GM18520 (cell line): Measurements from ENCODE around the gene TRIM56.
A peak's percentile ranks its signal among the peaks of the same experiment; 100 is the strongest.
"Not testable (repeated sequence)": the region's sequence is repeated elsewhere in the genome, so short reads cannot be mapped to it uniquely, and the experiment has no call there.

Experiments
- ATAC-seq: cut with Tn5 transposase; IDR thresholded peaks from one replicate; pipeline ENCODE4 v1.9.1; 2021; ENCODE audit not compliant: unreplicated experiment

TRIM56 gene

DNA sequence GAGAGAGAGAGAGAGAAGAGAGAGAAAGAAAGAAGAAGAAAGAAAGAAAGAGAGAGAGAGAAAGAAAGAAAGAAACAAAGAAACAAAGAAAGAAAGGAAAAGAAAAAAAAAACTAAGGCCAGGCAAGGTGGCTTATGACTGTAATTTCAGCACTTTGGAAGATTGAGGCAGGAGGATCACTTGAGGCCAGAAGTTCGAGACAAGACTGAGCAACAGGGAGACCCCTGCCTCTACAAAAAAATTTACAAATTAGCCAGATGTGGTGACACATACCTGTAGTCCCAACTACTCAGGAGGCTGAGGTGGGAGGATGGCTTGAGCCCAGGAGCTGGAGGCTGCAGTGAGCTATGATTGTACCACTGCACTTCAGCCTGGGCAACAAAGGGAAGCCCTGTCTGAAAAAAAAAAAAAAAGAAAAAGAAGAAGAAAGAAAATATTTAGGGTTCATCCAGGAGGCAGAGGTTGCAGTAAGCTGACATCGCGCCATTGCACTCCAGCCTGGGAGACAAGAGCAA is 44.4 kb downstream of the TRIM56 start:
- ATAC-seq = no peak

DNA sequence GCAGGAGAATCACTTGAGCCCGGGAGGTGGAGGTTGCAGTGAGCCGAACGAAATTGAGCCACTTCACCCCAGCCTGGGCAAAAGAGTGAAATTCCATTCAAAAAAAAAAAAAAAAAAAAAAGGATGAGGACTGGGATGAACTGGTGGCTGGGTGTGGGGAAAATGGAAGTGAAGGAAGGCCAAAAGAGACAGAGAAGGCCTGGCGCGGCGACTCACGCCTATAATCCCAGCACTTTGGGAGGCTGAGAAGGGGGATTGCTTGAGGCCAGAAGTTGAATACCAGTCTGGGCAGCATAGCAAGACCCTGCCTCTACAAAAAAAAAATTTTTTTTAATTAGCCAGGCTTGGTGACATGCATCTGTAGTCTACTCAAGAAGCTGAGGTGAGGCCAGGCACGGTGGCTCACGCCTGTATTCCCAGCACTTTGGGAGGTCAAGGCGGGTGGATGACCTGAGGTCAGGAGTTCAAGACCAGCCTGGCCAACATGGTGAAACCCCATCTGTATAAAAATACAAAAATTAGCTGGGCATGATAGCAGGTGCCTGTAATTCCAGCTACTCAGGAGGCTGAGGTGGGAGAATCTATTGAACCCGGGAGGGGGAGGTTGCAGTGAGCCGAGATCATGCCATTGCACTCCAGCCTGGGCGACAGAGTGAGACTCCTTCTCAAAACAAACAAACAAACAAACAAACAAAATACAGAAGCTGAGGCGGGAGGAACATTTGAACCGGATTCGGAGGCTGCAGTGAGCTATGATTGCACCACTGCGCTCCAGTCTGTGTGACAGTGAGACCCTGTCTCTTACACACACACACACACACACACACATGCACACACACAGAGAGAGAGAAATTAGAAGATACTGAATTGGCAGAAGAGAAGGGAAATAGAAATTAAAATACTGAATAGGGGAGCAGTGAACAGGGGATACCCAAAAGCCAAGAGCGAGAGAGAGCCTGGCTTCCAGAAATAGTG is 47.6 kb downstream of the TRIM56 start:
- ATAC-seq = not testable (repeated sequence)

DNA sequence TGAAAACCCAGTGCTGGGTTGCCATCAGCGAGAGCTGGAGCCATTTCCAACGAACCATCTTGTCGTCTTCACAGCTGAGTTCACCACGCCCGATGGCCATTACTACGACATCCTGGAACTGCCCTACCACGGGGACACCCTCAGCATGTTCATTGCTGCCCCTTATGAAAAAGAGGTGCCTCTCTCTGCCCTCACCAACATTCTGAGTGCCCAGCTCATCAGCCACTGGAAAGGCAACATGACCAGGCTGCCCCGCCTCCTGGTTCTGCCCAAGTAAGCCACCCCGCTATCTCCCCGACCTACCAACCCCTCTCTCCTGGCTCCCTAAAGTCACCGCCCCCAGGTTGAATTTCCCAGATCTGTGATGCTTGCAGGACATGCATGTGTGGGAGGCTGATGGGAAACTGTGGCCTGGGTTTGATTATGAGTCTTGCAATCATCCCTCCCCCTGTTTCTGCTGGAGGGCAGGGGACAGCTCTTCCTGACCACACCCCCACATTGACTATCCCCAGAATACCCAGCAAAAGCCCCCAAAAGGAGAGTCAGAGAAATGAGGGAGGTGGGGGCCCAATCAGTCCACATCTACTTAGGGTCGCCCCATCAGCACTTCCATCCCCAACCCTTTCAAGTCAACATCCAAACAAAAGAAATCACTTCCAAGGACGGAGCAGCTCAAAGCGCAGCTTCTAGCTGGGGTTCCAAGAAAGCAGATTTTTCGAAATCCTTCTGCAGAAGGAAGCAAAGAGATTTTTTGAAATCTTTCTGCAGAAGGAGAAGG is 48.5 kb downstream of the TRIM56 start:
- no peak for ATAC-seq

DNA sequence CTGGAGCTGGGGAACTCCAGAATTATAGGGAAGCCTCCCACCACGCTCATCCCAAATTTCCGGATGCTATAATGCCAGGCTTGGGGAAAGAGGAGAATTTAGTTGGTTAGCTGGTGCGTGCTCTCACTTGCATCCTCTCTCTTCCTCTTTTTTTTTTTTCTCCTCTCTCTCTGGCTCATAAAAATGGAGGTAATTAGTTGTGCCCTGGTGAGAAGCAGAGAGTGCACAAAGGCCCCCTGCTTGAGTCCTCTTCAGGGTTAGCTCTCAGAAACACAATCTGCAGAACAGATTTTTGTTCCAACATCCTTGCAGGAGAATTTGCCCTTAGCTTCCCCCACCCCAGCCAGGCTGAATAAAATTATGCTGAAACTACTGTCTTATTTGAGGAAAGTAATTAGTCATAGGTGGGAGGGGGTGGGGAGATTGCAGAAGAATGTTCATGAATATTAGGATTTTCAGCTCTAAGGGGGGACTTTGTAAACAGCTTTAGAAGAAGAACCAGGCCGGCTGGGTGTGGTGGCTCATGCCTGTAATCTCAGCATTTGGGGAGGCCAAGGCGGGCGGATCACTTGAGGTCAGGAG is 49.2 kb downstream of the TRIM56 start:
- no peak for ATAC-seq

DNA sequence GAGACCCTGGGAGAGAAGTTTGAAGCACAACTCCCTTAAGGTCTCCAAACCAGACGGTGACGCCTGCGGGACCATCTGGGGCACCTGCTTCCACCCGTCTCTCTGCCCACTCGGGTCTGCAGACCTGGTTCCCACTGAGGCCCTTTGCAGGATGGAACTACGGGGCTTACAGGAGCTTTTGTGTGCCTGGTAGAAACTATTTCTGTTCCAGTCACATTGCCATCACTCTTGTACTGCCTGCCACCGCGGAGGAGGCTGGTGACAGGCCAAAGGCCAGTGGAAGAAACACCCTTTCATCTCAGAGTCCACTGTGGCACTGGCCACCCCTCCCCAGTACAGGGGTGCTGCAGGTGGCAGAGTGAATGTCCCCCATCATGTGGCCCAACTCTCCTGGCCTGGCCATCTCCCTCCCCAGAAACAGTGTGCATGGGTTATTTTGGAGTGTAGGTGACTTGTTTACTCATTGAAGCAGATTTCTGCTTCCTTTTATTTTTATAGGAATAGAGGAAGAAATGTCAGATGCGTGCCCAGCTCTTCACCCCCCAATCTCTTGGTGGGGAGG is 52.5 kb downstream of the TRIM56 start:
- no peak for ATAC-seq

DNA sequence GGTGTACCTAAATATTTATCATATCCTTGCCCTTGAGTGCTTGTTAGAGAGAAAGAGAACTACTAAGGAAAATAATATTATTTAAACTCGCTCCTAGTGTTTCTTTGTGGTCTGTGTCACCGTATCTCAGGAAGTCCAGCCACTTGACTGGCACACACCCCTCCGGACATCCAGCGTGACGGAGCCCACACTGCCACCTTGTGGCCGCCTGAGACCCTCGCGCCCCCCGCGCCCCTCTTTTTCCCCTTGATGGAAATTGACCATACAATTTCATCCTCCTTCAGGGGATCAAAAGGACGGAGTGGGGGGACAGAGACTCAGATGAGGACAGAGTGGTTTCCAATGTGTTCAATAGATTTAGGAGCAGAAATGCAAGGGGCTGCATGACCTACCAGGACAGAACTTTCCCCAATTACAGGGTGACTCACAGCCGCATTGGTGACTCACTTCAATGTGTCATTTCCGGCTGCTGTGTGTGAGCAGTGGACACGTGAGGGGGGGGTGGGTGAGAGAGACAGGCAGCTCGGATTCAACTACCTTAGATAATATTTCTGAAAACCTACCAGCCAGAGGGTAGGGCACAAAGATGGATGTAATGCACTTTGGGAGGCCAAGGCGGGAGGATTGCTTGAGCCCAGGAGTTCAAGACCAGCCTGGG is 53.1 kb downstream of the TRIM56 start:
- ATAC-seq = peak; percentile 57

DNA sequence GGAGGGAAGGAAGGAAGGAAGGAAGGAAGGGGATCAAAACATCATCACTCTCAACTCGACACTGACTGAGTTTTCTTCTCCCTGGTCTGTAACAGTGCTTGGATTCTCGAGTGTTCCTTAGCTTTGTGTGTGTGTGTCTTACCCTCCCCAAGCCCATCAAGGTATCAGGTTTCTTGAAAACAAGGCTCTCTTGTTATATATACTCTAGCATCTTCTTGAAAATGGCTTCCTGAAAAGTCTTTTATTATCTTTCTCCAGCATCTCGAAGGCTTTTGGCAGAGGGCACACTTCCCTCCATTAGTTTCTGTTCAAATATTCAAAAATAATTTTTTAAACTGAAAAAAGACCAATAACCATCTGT is 55.0 kb downstream of the TRIM56 start:
- no peak for ATAC-seq

DNA sequence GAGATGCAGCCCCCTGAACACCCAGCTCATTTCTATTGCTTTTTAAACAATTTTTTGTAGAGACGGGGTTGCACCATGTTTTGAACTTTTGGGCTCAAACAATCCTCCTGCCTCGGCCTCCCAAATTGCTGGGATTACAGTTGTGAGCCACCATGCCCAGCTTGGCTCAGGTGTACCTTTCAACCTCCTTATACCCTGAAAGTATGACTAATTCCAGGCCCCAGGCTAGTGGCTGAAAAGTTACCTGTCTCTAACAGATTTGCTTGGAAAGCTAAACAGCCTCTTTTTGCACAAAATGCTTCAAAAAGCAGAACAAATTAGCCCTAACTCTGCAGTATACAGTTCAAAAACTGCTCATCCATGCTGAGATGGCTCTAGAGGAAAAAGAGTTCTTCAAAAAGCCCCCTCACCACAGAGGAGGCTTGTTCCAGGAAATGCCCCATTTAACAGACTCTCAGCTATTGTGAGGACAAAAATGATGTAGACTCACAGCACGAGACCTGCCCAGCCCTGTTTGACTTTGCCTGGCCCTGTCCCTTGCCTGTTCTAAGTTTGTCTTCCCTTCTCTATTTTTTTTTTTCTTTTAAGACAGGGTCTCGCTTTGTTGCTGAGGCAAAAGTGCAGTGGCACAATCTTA is 55.6 kb downstream of the TRIM56 start:
- no peak for ATAC-seq
